H1 (cell line): ENCODE measurements around the gene GNG12. TPM values are rescaled to one million over a fixed set of nuclear protein-coding genes. Genes with fewer than 3 reads are reported as not detected.

Experiments
- CTCF ChIA-PET: fragments of 300-600 bp; sonication (Branson Sonifier 250); formaldehyde crosslinking; loops from one replicate; lab custom pipeline; 2021; ENCODE audit not compliant: partially characterized antibody; lab: Charles Lee
- POLR2A ChIA-PET: fragments of 300-600 bp; sonication (Branson Sonifier 250); formaldehyde crosslinking; loops from one replicate; lab custom pipeline; 2021; ENCODE audit warnings: inconsistent platforms; ENCODE audit not compliant: partially characterized antibody; lab: Charles Lee
- DNase-seq, 2 experiments: peaks; one replicate each; pipeline versions ENCODE4 v3.0.0 to v3.0.0-alpha.2; 2010 to 2022; ENCODE audit warnings: low spot score in 2 of 2, low read depth in 1 of 2, mixed read lengths in 1 of 2
- FAIRE-seq: peaks from 2 replicates; lab custom pipeline; 2011; peaks lifted over from hg19 to GRCh38; lab: Jason Lieb, UNC
- H2AFZ ChIP-seq: 2 replicates; pipeline ENCODE4 v1.8.1; 2012; ENCODE audit warnings: low read length, inconsistent platforms
- H2AK5ac ChIP-seq: 2 replicates; pipeline ENCODE4 v1.6.1; 2013; ENCODE audit warnings: low read depth, low read length
- H2BK120ac ChIP-seq: replicated peaks from 2 replicates; pipeline ENCODE3; 2013; ENCODE audit warnings: low read depth, low read length, inconsistent platforms
- H2BK12ac ChIP-seq: 2 replicates; pipeline ENCODE4 v1.6.1; 2013; ENCODE audit warnings: low read depth, low read length
- H2BK15ac ChIP-seq: 2 replicates; pipeline ENCODE4 v1.6.1; 2013; ENCODE audit warnings: low read length
- H2BK20ac ChIP-seq: 2 replicates; pipeline ENCODE4 v1.6.1; 2013; ENCODE audit warnings: low read length
- H2BK5ac ChIP-seq: 2 replicates; pipeline ENCODE4 v1.6.1; 2013; ENCODE audit warnings: low read depth, low read length
- H3K14ac ChIP-seq: 2 replicates; pipeline ENCODE4 v1.6.1; 2013; ENCODE audit warnings: inconsistent platforms; ENCODE audit not compliant: insufficient read length
- H3K18ac ChIP-seq: 2 replicates; pipeline ENCODE4 v1.6.1; 2013; ENCODE audit warnings: low read length; ENCODE audit errors: extremely low read depth
- H3K23ac ChIP-seq: 2 replicates; pipeline ENCODE4 v1.6.1; 2013; ENCODE audit warnings: inconsistent platforms; ENCODE audit not compliant: insufficient read length
- H3K23me2 ChIP-seq: 2 replicates; pipeline ENCODE4 v1.6.1; 2013; ENCODE audit warnings: low read depth, low read length
- H3K27ac ChIP-seq: 2 replicates; pipeline ENCODE4 v1.6.1; 2011; ENCODE audit warnings: low read depth, low read length, inconsistent platforms
- H3K27me3 ChIP-seq, 4 experiments: replicated peaks in 1 of 4; 1 replicate in 1 of 4; 2 replicates in 3 of 4; pipeline versions ENCODE4 v1.6.1 to v1.8.1; 2011 to 2013; ENCODE audit warnings: low read length in 3 of 4, mild to moderate bottlenecking in 3 of 4, inconsistent platforms in 2 of 4, mixed read lengths in 2 of 4, moderate library complexity in 1 of 4; ENCODE audit not compliant: control insufficient read depth in 3 of 4, insufficient read depth in 3 of 4; ENCODE audit errors: extremely low read depth in 1 of 4
- H3K36me3 ChIP-seq, 4 experiments: 2 replicates each; pipeline versions ENCODE4 v1.6.1 to v1.8.1; 2011 to 2013; ENCODE audit warnings: mild to moderate bottlenecking in 4 of 4, low read length in 3 of 4, moderate library complexity in 2 of 4, control low read depth in 1 of 4, inconsistent platforms in 1 of 4; ENCODE audit not compliant: insufficient read depth in 4 of 4, control insufficient read depth in 2 of 4
- H3K4ac ChIP-seq: replicated peaks from 2 replicates; pipeline ENCODE3; 2013; ENCODE audit warnings: low read length, low read depth, mixed read lengths, inconsistent platforms; ENCODE audit not compliant: insufficient read length
- H3K4me1 ChIP-seq, 4 experiments: replicated peaks in 1 of 4; 1 replicate in 1 of 4; 2 replicates in 3 of 4; pipeline versions ENCODE4 v1.6.1 to v1.8.1; 2011 to 2013; ENCODE audit warnings: low read length in 3 of 4, inconsistent platforms in 2 of 4, mixed read lengths in 1 of 4; ENCODE audit not compliant: insufficient read depth in 4 of 4, control insufficient read depth in 3 of 4
- H3K4me2 ChIP-seq, 2 experiments: 2 replicates each; pipeline versions ENCODE4 v1.6.1 to v1.8.1; 2011 to 2013; ENCODE audit warnings: low read depth in 2 of 2, low read length in 2 of 2, control low read depth in 1 of 2, inconsistent platforms in 1 of 2, mild to moderate bottlenecking in 1 of 2; ENCODE audit not compliant: insufficient read depth in 1 of 2
- H3K4me3 ChIP-seq, 4 experiments: fragments of 200-600, 300-600 bp in 1 of 4; sonication (generic), shearing (Covaris generic), sonication (Bioruptor Twin) in 1 of 4; 2 replicates each; pipeline versions ENCODE4 v1.5.1 to v1.8.1; 2011 to 2016; ENCODE audit warnings: low read length in 4 of 4, low read depth in 3 of 4, control low read depth in 2 of 4, inconsistent platforms in 2 of 4, mild to moderate bottlenecking in 2 of 4, mixed read lengths in 1 of 4, moderate library complexity in 1 of 4; ENCODE audit not compliant: insufficient read depth in 2 of 4; ENCODE audit errors: extremely low read depth in 1 of 4
- H3K56ac ChIP-seq: replicated peaks from 2 replicates; pipeline ENCODE3; 2013; ENCODE audit warnings: low read depth, mild to moderate bottlenecking, mixed read lengths, low read length, inconsistent platforms; ENCODE audit not compliant: insufficient read length
- H3K79me1 ChIP-seq: 2 replicates; pipeline ENCODE4 v1.6.1; 2013; ENCODE audit warnings: low read depth, low read length, control low read depth
- H3K79me2 ChIP-seq, 2 experiments: 2 replicates each; pipeline versions ENCODE4 v1.6.1 to v1.8.1; 2012 to 2013; ENCODE audit warnings: low read length in 2 of 2, mild to moderate bottlenecking in 2 of 2, inconsistent platforms in 1 of 2; ENCODE audit not compliant: insufficient read depth in 2 of 2, control insufficient read depth in 1 of 2
- H3K9ac ChIP-seq, 4 experiments: replicated peaks in 1 of 4; 1 replicate in 1 of 4; 2 replicates in 3 of 4; pipeline versions ENCODE4 v1.6.1 to v1.8.1; 2011 to 2013; ENCODE audit warnings: low read depth in 3 of 4, low read length in 3 of 4, control low read depth in 2 of 4, mild to moderate bottlenecking in 2 of 4, moderate library complexity in 2 of 4, inconsistent platforms in 1 of 4; ENCODE audit errors: extremely low read depth in 1 of 4
- H3K9me3 ChIP-seq, 2 experiments: 2 replicates each; pipeline versions ENCODE4 v1.6.1 to v1.8.1; 2012 to 2013; ENCODE audit warnings: mild to moderate bottlenecking in 2 of 2, moderate library complexity in 2 of 2, control low read depth in 1 of 2, inconsistent platforms in 1 of 2, low read depth in 1 of 2, low read length in 1 of 2, mixed read lengths in 1 of 2; ENCODE audit not compliant: insufficient read depth in 2 of 2
- H4K20me1 ChIP-seq, 2 experiments: replicated peaks in 1 of 2; 2 replicates each; pipeline versions ENCODE3 to v1.8.1; 2011 to 2013; ENCODE audit warnings: inconsistent platforms in 2 of 2, low read length in 2 of 2, mild to moderate bottlenecking in 1 of 2; ENCODE audit not compliant: insufficient read depth in 2 of 2, control insufficient read depth in 1 of 2
- H4K5ac ChIP-seq: 2 replicates; pipeline ENCODE4 v1.6.1; 2013; ENCODE audit warnings: low read length, low read depth, mixed read lengths, inconsistent platforms; ENCODE audit not compliant: insufficient read length
- H4K8ac ChIP-seq: 2 replicates; pipeline ENCODE4 v1.8.0; 2013; ENCODE audit warnings: mild to moderate bottlenecking, moderate library complexity, low read length, inconsistent platforms; ENCODE audit not compliant: insufficient read depth; ENCODE audit errors: extremely low read depth
- H4K91ac ChIP-seq: replicated peaks from 2 replicates; pipeline ENCODE3; 2013; ENCODE audit warnings: low read length, mixed read lengths, inconsistent platforms; ENCODE audit not compliant: insufficient read length
- BRCA1 ChIP-seq: IDR thresholded peaks from 2 replicates; pipeline ENCODE4 v1.6.1; 2012; ENCODE audit warnings: low read depth, low read length, improper control_type of control experiment
- CEBPB ChIP-seq: IDR thresholded peaks from 2 replicates; pipeline ENCODE4 v1.6.1; 2012; ENCODE audit warnings: low read depth, low read length
- CREB1 ChIP-seq: IDR thresholded peaks from 2 replicates; pipeline ENCODE4 v1.6.1; 2012; ENCODE audit warnings: inconsistent platforms
- SRF ChIP-seq: IDR thresholded peaks from 2 replicates; pipeline ENCODE4 v1.6.1; 2011; ENCODE audit warnings: mild to moderate bottlenecking, low read depth, low read length, moderate library complexity
- WGBS, 2 experiments: shearing (Covaris generic) in 1 of 2; methylation state at CpG; one replicate each; pipeline versions ENCODE4 v1.1.6 to v1.1.7; 2013 to 2015; ENCODE audit warnings: low lambda C conversion rate in 2 of 2, mixed read lengths in 2 of 2, inconsistent platforms in 1 of 2, low coverage in 1 of 2, missing lambda C conversion rate in 1 of 2; ENCODE audit not compliant: insufficient replicate concordance in 2 of 2, insufficient coverage in 1 of 2, insufficient read length in 1 of 2; ENCODE audit errors: extremely low coverage in 1 of 2, missing lambda C conversion rate in 1 of 2; 5-methylcytosine and 5-hydroxymethylcytosine counted together
- polyA plus RNA-seq, 7 experiments: library from polyadenylated mRNA; depleted of rRNA in 3 of 7; stranded (reverse) in 5 of 7; unstranded in 2 of 7; fragments of >200 nt in 5 of 7; fragments of 200-250 nt in 2 of 7; gene quantifications; 1 replicate in 5 of 7; 2 replicates in 1 of 7; 4 replicates in 1 of 7; pipeline versions ENCODE4 v1.2.1 to v1.2.3, GENCODE V29; 2011 to 2013; ENCODE audit warnings: missing spikeins in 2 of 7, mixed read lengths in 2 of 7
- total RNA-seq: library from RNA; stranded (reverse); fragmentation: NEBNext Ultra II Directional; extraction: Animal tissue kit (Norgen Biotek cat#: 25700); gene quantifications from 2 replicates; pipeline ENCODE4 v1.2.1, GENCODE V29; 2021

GNG12 gene
- total and polyA plus RNA-seq, 2 of the 8 experiments (the other 6 are each of a cell fraction or from before 2014, with no cell fraction given) = 11.4 to 35.8 TPM

GRCh38 chr1:67788238-67788790 is 45.0 kb downstream of the GNG12 start:
- H2BK20ac ChIP-seq = no peak overlapping the region
- no peaks in the 10 kb centered on the region for H3K79me1 ChIP-seq
- DNase-seq = no peak
- H3K9ac ChIP-seq = no peak overlapping the region
- 91% methylated on average over 5 of the region's 5 CpGs; no CpG with 5 or more reads in 1 of the 2 experiments for WGBS, 2 experiments
- no peak overlapping the region for H2BK5ac ChIP-seq
- no peak overlapping the region for H3K27ac ChIP-seq
- H3K14ac ChIP-seq = no peak overlapping the region
- no peak overlapping the region for H3K56ac ChIP-seq
- H4K5ac ChIP-seq = no peak overlapping the region
- no peaks in the 10 kb centered on the region; a peak in 1 of 4 replicates for H3K9me3 ChIP-seq
- H3K23ac ChIP-seq = no peak overlapping the region
- no peak overlapping the region for H3K4ac ChIP-seq
- no peak overlapping the region for H4K91ac ChIP-seq
- no peak overlapping the region for H2BK15ac ChIP-seq
- H2AK5ac ChIP-seq = no peak overlapping the region
- no peaks in the 10 kb centered on the region for H3K79me2 ChIP-seq
- no peak overlapping the region for H4K8ac ChIP-seq
- ChIA-PET POLR2A (no interaction called here), CTCF (interaction anchor here (0.6 to 12.2 kb wide), 10 partner anchors 12 to 310 kb away, joined by 3 to 150 read pairs (median 4); no protein-coding TSS in a partner anchor)
- H3K18ac ChIP-seq = no peak overlapping the region
- FAIRE-seq = no peak
- H3K4me3 ChIP-seq = no peak overlapping the region
- H3K23me2 ChIP-seq = no peaks in the 10 kb centered on the region
- H2BK12ac ChIP-seq = no peak overlapping the region
- H2BK120ac ChIP-seq = no peak overlapping the region
- H3K4me1 ChIP-seq = peaks cover 0 to 7% (median under 1%) of the 10 kb centered on the region in 4 experiments; a peak in 2 of 7 replicates
- no peak overlapping the region for H3K4me2 ChIP-seq
- H3K36me3 ChIP-seq = no peaks in the 10 kb centered on the region
- no peaks in the 10 kb centered on the region for H3K27me3 ChIP-seq
- TF ChIP-seq BRCA1 = no peak
- no peak for TF ChIP-seq CEBPB
- TF ChIP-seq SRF = no peak
- TF ChIP-seq CREB1 = no peak
- no peak overlapping the region for H2AFZ ChIP-seq
- no peaks in the 10 kb centered on the region for H4K20me1 ChIP-seq
